H9 (cell line): ENCODE results near the gene DMAC2. TPM values are rescaled to one million over a fixed set of nuclear protein-coding genes. Genes with fewer than 3 reads are reported as not detected.

Source experiments
- DNase-seq: peaks from one replicate; pipeline ENCODE4 v3.0.0-alpha.2; 2017
- H2AFZ ChIP-seq: one replicate; pipeline ENCODE4 v1.6.1; 2013; ENCODE audit warnings: mild to moderate bottlenecking, low read length, control low read depth, moderate library complexity
- H2AK5ac ChIP-seq: 2 replicates; pipeline ENCODE4 v1.6.1; 2013; ENCODE audit warnings: low read length, control low read depth, mixed read lengths; ENCODE audit not compliant: insufficient read length
- H2BK120ac ChIP-seq: one replicate; pipeline ENCODE4 v1.6.1; 2013; ENCODE audit warnings: low read depth, mild to moderate bottlenecking, low read length, control low read depth, inconsistent platforms; ENCODE audit not compliant: poor library complexity, severe bottlenecking
- H2BK12ac ChIP-seq: 2 replicates; pipeline ENCODE4 v1.6.1; 2013; ENCODE audit warnings: low read length, control low read depth, mixed read lengths, low read depth; ENCODE audit not compliant: insufficient read length
- H2BK15ac ChIP-seq: 2 replicates; pipeline ENCODE4 v1.6.1; 2013; ENCODE audit warnings: low read depth, low read length, control low read depth
- H2BK20ac ChIP-seq: one replicate; pipeline ENCODE4 v1.6.1; 2013; ENCODE audit warnings: low read depth, mild to moderate bottlenecking, low read length, control low read depth, inconsistent platforms; ENCODE audit not compliant: poor library complexity, severe bottlenecking
- H2BK5ac ChIP-seq: 2 replicates; pipeline ENCODE4 v1.6.1; 2013; ENCODE audit warnings: low read length, control low read depth, mixed read lengths; ENCODE audit not compliant: insufficient read length
- H3K14ac ChIP-seq: 2 replicates; pipeline ENCODE4 v1.6.1; 2013; ENCODE audit warnings: low read length, control low read depth; ENCODE audit not compliant: insufficient read depth
- H3K18ac ChIP-seq: 2 replicates; pipeline ENCODE4 v1.6.1; 2013; ENCODE audit warnings: low read depth, mild to moderate bottlenecking, mixed read lengths, low read length, control low read depth; ENCODE audit not compliant: insufficient read length
- H3K23ac ChIP-seq: 2 replicates; pipeline ENCODE4 v1.6.1; 2013; ENCODE audit warnings: low read length, control low read depth, mixed read lengths, low read depth; ENCODE audit not compliant: insufficient read length
- H3K23me2 ChIP-seq: 2 replicates; pipeline ENCODE4 v1.6.1; 2013; ENCODE audit warnings: low read depth, mild to moderate bottlenecking, mixed read lengths, low read length, control low read depth; ENCODE audit not compliant: insufficient read length, poor library complexity, severe bottlenecking
- H3K27ac ChIP-seq: 2 replicates; pipeline ENCODE4 v1.5.1; 2013; ENCODE audit warnings: low read length, control low read depth, mixed read lengths, low read depth; ENCODE audit not compliant: insufficient read length
- H3K27me3 ChIP-seq: 2 replicates; pipeline ENCODE4 v1.6.1; 2013; ENCODE audit warnings: low read length, control low read depth, inconsistent platforms; ENCODE audit not compliant: insufficient read depth
- H3K4ac ChIP-seq: 2 replicates; pipeline ENCODE4 v1.6.1; 2013; ENCODE audit warnings: low read depth, mild to moderate bottlenecking, control low read depth, inconsistent platforms, low read length, moderate library complexity
- H3K4me1 ChIP-seq: 2 replicates; pipeline ENCODE4 v1.6.1; 2013; ENCODE audit warnings: low read length, control low read depth, inconsistent platforms; ENCODE audit not compliant: insufficient read depth
- H3K4me2 ChIP-seq: 2 replicates; pipeline ENCODE4 v1.6.1; 2013; ENCODE audit warnings: low read length, control low read depth, mixed read lengths; ENCODE audit not compliant: insufficient read length, insufficient read depth
- H3K56ac ChIP-seq: 2 replicates; pipeline ENCODE4 v1.6.1; 2013; ENCODE audit warnings: low read depth, mild to moderate bottlenecking, mixed read lengths, low read length, control low read depth; ENCODE audit not compliant: insufficient read length
- H3K79me1 ChIP-seq: 2 replicates; pipeline ENCODE4 v1.6.1; 2013; ENCODE audit warnings: low read depth, mild to moderate bottlenecking, moderate library complexity, low read length, control low read depth, inconsistent platforms; ENCODE audit not compliant: insufficient read depth, poor library complexity, severe bottlenecking
- H3K79me2 ChIP-seq: 2 replicates; pipeline ENCODE4 v1.6.1; 2013; ENCODE audit warnings: low read length, control low read depth, inconsistent platforms; ENCODE audit not compliant: insufficient read depth
- H3K9ac ChIP-seq: 2 replicates; pipeline ENCODE4 v1.6.1; 2013; ENCODE audit warnings: low read length, control low read depth, mixed read lengths; ENCODE audit not compliant: insufficient read length; ENCODE audit errors: extremely low read depth
- H3K9me3 ChIP-seq: one replicate; pipeline ENCODE4 v1.6.1; 2013; ENCODE audit warnings: low read depth, low read length, inconsistent platforms; ENCODE audit not compliant: control insufficient read depth
- H3T11ph ChIP-seq: one replicate; pipeline ENCODE4 v1.6.1; 2013; ENCODE audit warnings: mild to moderate bottlenecking, low read length, control low read depth, inconsistent platforms
- H4K20me1 ChIP-seq: one replicate; pipeline ENCODE4 v1.6.1; 2013; ENCODE audit not compliant: control insufficient read depth, insufficient read length, insufficient read depth
- H4K5ac ChIP-seq: 2 replicates; pipeline ENCODE4 v1.6.1; 2013; ENCODE audit warnings: low read depth, mild to moderate bottlenecking, mixed read lengths, low read length, control low read depth; ENCODE audit not compliant: insufficient read length
- H4K8ac ChIP-seq: replicated peaks from 2 replicates; pipeline ENCODE4 v1.6.1; 2013; ENCODE audit warnings: low read length, control low read depth, mixed read lengths, low read depth; ENCODE audit not compliant: insufficient read length
- H4K91ac ChIP-seq: 2 replicates; pipeline ENCODE4 v1.6.1; 2013; ENCODE audit warnings: low read depth, mild to moderate bottlenecking, moderate library complexity, mixed read lengths, low read length, control low read depth; ENCODE audit not compliant: insufficient read length
- H3K27ac Mint-ChIP-seq, 3 experiments: 2 replicates in 2 of 3; 3 replicates in 1 of 3; pipeline ENCODE4 v1.8.0; 2020 to 2021; ENCODE audit warnings: mixed read lengths in 3 of 3, mild to moderate bottlenecking in 1 of 3, moderate library complexity in 1 of 3
- H3K27me3 Mint-ChIP-seq: 2 replicates; pipeline ENCODE4 v1.8.0; 2021; ENCODE audit warnings: low read depth, mild to moderate bottlenecking, moderate library complexity, mixed read lengths
- H3K36me3 Mint-ChIP-seq, 3 experiments: 2 replicates in 2 of 3; 3 replicates in 1 of 3; pipeline ENCODE4 v1.8.0; 2020 to 2021; ENCODE audit warnings: low read depth in 3 of 3, mixed read lengths in 3 of 3; ENCODE audit not compliant: insufficient read depth in 1 of 3
- H3K4me1 Mint-ChIP-seq, 2 experiments: 2 replicates each; pipeline ENCODE4 v1.8.0; 2020; ENCODE audit warnings: mixed read lengths in 2 of 2
- H3K4me3 Mint-ChIP-seq, 2 experiments: 2 replicates in 1 of 2; 3 replicates in 1 of 2; pipeline ENCODE4 v1.8.0; 2020 to 2021; ENCODE audit warnings: mild to moderate bottlenecking in 2 of 2, mixed read lengths in 2 of 2, moderate library complexity in 1 of 2
- H3K9me3 Mint-ChIP-seq, 2 experiments: 2 replicates in 1 of 2; 3 replicates in 1 of 2; pipeline ENCODE4 v1.8.0; 2020; ENCODE audit warnings: mild to moderate bottlenecking in 2 of 2, mixed read lengths in 2 of 2, moderate library complexity in 1 of 2
- WGBS: extraction: QIAGEN DNeasy Blood & Tissue Kit; methylation state at CpG from one replicate; pipeline ENCODE4 v1.1.7; 2013; ENCODE audit warnings: missing lambda C conversion rate, low lambda C conversion rate, mixed read lengths; ENCODE audit not compliant: insufficient read length; ENCODE audit errors: extremely low coverage; 5-methylcytosine and 5-hydroxymethylcytosine counted together
- total RNA-seq: library from RNA; stranded (reverse); gene quantifications from 2 replicates; pipeline ENCODE4 v1.2.1, GENCODE V29; 2021
- TF ChIP-seq, protein P1 (sequence below): fragments of 200-600 bp; sonication (generic); conservative IDR thresholded peaks from 3 replicates; pipeline ENCODE4 v1.8.0; 2021; ENCODE audit warnings: antibody characterized with exemption, mild to moderate bottlenecking

The DMAC2 gene
- total RNA-seq, 1 experiment from 2014 or later = 70.5 TPM

DNA sequence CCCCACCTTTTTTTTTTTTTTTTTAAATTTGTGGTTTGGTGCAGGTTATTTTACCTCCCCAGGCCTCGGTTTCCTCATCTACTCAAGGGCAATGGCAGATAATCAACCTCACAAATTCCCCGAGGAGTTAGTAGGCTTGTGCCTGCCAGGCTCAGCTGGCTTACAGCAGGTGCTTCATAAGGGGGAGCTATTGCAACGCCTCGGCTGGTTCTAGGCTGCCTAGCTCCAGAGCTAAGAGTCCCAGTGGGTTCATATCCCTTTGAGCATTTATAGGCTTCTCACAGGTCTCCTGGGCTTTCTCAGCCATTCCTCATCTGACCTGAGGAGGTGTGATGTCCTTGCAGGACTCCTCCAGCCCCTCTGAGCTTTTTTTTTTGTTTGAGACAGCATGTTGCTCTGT lies 31.5 kb downstream of the DMAC2 start:
- no CpG with 5 or more reads among the region's 4 CpGs for WGBS
- H3K27me3 Mint-ChIP-seq = no peaks in the 10 kb centered on the region
- no peak overlapping the region for H3K14ac ChIP-seq
- H3K79me2 ChIP-seq = no peaks in the 10 kb centered on the region
- no peaks in the 10 kb centered on the region for H3K9me3 Mint-ChIP-seq
- H3K56ac ChIP-seq = no peak overlapping the region
- H3K4me3 Mint-ChIP-seq = no peak overlapping the region
- H2BK120ac ChIP-seq = no peak overlapping the region
- H3K9me3 ChIP-seq = no peaks in the 10 kb centered on the region
- H3K18ac ChIP-seq = no peak overlapping the region
- no peaks in the 10 kb centered on the region for H3K27me3 ChIP-seq
- no peak overlapping the region for H3K9ac ChIP-seq
- H2BK5ac ChIP-seq = no peak overlapping the region
- no peak overlapping the region for H2BK12ac ChIP-seq
- no peaks in the 10 kb centered on the region; the same call in 1 of the 2 replicates for H3K4me1 ChIP-seq
- peaks cover 3% of the 10 kb centered on the region for H4K20me1 ChIP-seq
- H2AK5ac ChIP-seq = no peak overlapping the region
- no peak overlapping the region for H4K5ac ChIP-seq
- H3K79me1 ChIP-seq = no peaks in the 10 kb centered on the region
- no peak overlapping the region for H4K8ac ChIP-seq
- TF ChIP-seq, protein P1, sequence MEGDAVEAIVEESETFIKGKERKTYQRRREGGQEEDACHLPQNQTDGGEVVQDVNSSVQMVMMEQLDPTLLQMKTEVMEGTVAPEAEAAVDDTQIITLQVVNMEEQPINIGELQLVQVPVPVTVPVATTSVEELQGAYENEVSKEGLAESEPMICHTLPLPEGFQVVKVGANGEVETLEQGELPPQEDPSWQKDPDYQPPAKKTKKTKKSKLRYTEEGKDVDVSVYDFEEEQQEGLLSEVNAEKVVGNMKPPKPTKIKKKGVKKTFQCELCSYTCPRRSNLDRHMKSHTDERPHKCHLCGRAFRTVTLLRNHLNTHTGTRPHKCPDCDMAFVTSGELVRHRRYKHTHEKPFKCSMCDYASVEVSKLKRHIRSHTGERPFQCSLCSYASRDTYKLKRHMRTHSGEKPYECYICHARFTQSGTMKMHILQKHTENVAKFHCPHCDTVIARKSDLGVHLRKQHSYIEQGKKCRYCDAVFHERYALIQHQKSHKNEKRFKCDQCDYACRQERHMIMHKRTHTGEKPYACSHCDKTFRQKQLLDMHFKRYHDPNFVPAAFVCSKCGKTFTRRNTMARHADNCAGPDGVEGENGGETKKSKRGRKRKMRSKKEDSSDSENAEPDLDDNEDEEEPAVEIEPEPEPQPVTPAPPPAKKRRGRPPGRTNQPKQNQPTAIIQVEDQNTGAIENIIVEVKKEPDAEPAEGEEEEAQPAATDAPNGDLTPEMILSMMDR = peak; percentile 43; the same call in 2 of the 3 replicates
- H4K91ac ChIP-seq = no peak overlapping the region
- H3K27ac ChIP-seq = no peak overlapping the region
- H2BK20ac ChIP-seq = no peak overlapping the region
- DNase-seq = peak; percentile 45
- H3K4me2 ChIP-seq = no peak overlapping the region
- H3T11ph ChIP-seq = no peak overlapping the region
- no peak overlapping the region for H2AFZ ChIP-seq
- peaks cover 7 to 18% of the 10 kb centered on the region in 2 experiments for H3K4me1 Mint-ChIP-seq
- peaks cover 0 to 7% (median 4%) of the 10 kb centered on the region in 3 experiments; a peak in 2 of 7 replicates for H3K36me3 Mint-ChIP-seq
- H3K23ac ChIP-seq = no peak overlapping the region
- H3K23me2 ChIP-seq = peaks cover 3% of the 10 kb centered on the region
- H2BK15ac ChIP-seq = no peak overlapping the region
- H3K27ac Mint-ChIP-seq = no peak overlapping the region
- H3K4ac ChIP-seq = no peak overlapping the region
